Activated naive CD8-positive, alpha-beta T cell (primary cell): ENCODE measurements around the gene ZEB2.

Experiments used
- H3K27ac Mint-ChIP-seq: one replicate; pipeline ENCODE4 v1.8.0; 2021; ENCODE audit warnings: mixed read lengths
- H3K27me3 Mint-ChIP-seq: one replicate; pipeline ENCODE4 v1.8.0; 2021; ENCODE audit warnings: mixed read lengths
- H3K36me3 Mint-ChIP-seq: one replicate; pipeline ENCODE4 v1.8.0; 2021; ENCODE audit warnings: mixed read lengths
- H3K4me1 Mint-ChIP-seq: one replicate; pipeline ENCODE4 v1.8.0; 2021; ENCODE audit warnings: low read depth, mixed read lengths
- H3K4me3 Mint-ChIP-seq: one replicate; pipeline ENCODE4 v1.8.0; 2021; ENCODE audit warnings: mild to moderate bottlenecking, mixed read lengths
- H3K9me3 Mint-ChIP-seq: one replicate; pipeline ENCODE4 v1.8.0; 2021; ENCODE audit warnings: low read depth, mixed read lengths

ZEB2 gene

DNA sequence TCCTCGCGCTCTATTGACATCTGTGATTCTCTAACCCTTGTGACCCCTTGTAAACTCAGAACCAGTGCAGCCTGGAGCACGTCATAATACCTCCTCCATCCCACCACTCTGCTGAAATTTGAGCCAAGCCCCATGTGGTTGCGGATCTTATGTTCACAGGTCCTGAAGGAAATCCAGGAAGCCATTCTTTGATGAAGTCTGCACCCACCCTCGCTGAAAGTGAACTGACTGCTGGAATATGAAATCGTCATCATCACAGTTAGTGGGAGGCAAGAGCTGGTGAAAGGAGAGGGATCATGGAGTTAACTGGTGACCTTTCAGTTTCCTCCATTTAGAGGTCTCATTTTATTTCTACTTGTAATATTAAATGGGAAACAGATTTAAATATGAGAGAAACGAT, 21.6 kb downstream of the ZEB2 start:
- Mint-ChIP-seq H3K27me3 (no peaks in the 10 kb centered on the region), H3K9me3 (no peaks in the 10 kb centered on the region), H3K4me3 (no peak overlapping the region), H3K4me1 (peaks cover 1% of the 10 kb centered on the region), H3K36me3 (no peaks in the 10 kb centered on the region), H3K27ac (no peak overlapping the region)

DNA sequence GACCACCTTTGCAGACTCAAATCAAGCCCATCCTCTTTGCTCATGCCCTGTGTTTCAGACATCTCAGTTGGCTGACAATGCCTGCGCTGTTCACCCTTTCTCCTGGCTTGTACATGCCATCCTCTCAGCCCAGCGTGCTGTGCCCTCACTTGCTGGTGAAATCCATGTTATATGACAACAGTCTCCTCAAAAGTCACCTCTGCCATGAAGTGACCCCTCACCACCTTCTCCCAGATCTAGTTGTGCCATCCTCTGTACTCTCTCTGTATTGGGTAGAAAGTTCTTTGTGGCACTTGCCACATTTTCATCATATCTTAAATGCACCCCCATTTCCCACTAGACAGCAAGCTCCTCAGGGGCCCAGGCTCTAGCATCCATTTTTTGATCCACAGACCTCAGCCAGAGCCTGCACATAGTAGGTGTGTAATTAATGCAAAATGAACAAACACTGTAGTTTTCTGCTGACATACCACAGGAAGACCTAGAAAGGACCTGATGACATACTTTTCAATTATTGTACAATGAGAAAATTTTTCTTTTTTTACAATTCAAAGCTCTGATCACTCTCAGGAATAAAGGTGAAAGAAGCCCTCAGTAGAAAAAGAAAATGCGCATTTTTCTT, 22.8 kb downstream of the ZEB2 start:
- Mint-ChIP-seq H3K27me3 (no peaks in the 10 kb centered on the region), H3K9me3 (no peaks in the 10 kb centered on the region), H3K36me3 (no peaks in the 10 kb centered on the region), H3K27ac (no peak overlapping the region), H3K4me1 (peaks cover 1% of the 10 kb centered on the region), H3K4me3 (no peak overlapping the region)

GRCh38 chr2:144496092-144496976, 23.6 kb downstream of the ZEB2 start:
- peaks cover 1% of the 10 kb centered on the region for H3K4me1 Mint-ChIP-seq
- H3K27me3 Mint-ChIP-seq: no peaks in the 10 kb centered on the region
- H3K4me3 Mint-ChIP-seq: no peak overlapping the region
- H3K36me3 Mint-ChIP-seq: no peaks in the 10 kb centered on the region
- H3K27ac Mint-ChIP-seq: no peak overlapping the region
- H3K9me3 Mint-ChIP-seq: no peaks in the 10 kb centered on the region

GRCh38 chr2:144495227-144496091, 24.5 kb downstream of the ZEB2 start:
- Mint-ChIP-seq H3K27ac (no peak overlapping the region), H3K4me1 (no peaks in the 10 kb centered on the region), H3K4me3 (no peak overlapping the region), H3K36me3 (no peaks in the 10 kb centered on the region), H3K27me3 (no peaks in the 10 kb centered on the region), H3K9me3 (no peaks in the 10 kb centered on the region)

DNA sequence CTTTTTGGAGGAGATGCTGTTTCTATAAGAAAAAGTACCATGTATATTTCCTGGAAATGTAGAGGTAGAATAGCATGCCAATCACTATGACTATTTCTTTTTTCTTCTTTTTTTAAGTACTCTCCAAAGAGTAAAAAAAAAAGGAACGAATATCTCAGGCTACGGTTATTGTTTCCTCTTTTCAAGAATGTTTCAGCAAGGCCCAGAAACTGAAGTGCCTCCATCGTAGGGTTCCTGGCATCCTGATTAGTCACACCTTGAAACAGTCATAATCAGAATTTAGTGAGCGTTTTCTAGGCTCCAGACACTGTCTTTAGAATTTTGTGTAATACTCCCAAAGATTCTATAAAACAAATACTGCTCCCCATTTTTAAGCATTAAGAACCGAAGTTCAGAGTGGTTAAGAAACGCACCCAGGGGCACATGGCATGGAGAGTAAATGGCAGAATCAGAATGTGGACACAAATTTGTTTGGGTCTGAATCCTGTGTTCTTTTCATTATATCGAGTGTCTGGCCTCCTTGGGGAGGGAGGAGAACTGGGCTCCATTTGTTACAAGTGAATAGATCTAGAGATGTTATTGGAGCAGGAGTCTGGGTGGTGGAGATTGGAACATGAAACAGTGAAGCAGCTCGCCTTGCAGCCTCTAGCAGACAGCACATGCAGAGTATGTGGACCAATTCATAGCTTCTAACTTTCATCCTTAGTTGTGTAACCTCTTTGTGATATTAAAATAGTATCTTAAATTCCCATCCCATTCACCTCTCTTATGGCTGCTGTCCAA, 26.7 kb downstream of the ZEB2 start:
- no peak overlapping the region for H3K27ac Mint-ChIP-seq
- no peak overlapping the region for H3K4me3 Mint-ChIP-seq
- H3K36me3 Mint-ChIP-seq: no peaks in the 10 kb centered on the region
- H3K27me3 Mint-ChIP-seq: no peaks in the 10 kb centered on the region
- H3K4me1 Mint-ChIP-seq: peaks cover 5% of the 10 kb centered on the region
- H3K9me3 Mint-ChIP-seq: no peaks in the 10 kb centered on the region

- Mint-ChIP-seq H3K9me3 (no peaks in the 10 kb centered on the region), H3K27me3 (no peaks in the 10 kb centered on the region), H3K27ac (no peak overlapping the region), H3K36me3 (no peaks in the 10 kb centered on the region), H3K4me3 (no peak overlapping the region), H3K4me1 (peaks cover 5% of the 10 kb centered on the region)
These were observed 29.1 kb downstream of the ZEB2 start for GRCh38 chr2:144490857-144491256.

DNA sequence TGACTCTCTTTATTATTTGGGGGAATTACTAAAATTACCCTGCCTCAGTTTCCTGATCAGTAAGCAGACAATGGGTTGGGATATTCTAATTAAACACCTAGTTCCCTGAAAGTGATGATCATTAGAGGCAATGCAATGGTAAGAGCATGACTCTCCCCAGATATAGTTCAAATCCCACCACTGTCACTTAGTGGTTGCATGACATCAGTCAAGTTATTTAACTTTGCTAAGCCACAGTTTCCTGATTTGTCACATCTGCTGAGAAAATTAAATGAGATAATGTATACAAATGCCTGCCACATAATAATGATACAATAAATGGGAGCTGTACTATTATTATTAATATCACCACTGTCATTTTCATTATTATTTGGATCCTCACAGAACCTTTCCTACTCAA, 29.9 kb downstream of the ZEB2 start:
- H3K4me3 Mint-ChIP-seq: no peak overlapping the region
- H3K4me1 Mint-ChIP-seq: peaks cover 5% of the 10 kb centered on the region
- no peaks in the 10 kb centered on the region for H3K9me3 Mint-ChIP-seq
- H3K27me3 Mint-ChIP-seq: no peaks in the 10 kb centered on the region
- no peaks in the 10 kb centered on the region for H3K36me3 Mint-ChIP-seq
- H3K27ac Mint-ChIP-seq: no peak overlapping the region

GRCh38 chr2:144489315-144489916, 30.5 kb downstream of the ZEB2 start:
- Mint-ChIP-seq H3K27ac (no peak overlapping the region), H3K36me3 (no peaks in the 10 kb centered on the region), H3K9me3 (no peaks in the 10 kb centered on the region), H3K27me3 (no peaks in the 10 kb centered on the region), H3K4me1 (peaks cover 5% of the 10 kb centered on the region), H3K4me3 (no peak overlapping the region)

DNA sequence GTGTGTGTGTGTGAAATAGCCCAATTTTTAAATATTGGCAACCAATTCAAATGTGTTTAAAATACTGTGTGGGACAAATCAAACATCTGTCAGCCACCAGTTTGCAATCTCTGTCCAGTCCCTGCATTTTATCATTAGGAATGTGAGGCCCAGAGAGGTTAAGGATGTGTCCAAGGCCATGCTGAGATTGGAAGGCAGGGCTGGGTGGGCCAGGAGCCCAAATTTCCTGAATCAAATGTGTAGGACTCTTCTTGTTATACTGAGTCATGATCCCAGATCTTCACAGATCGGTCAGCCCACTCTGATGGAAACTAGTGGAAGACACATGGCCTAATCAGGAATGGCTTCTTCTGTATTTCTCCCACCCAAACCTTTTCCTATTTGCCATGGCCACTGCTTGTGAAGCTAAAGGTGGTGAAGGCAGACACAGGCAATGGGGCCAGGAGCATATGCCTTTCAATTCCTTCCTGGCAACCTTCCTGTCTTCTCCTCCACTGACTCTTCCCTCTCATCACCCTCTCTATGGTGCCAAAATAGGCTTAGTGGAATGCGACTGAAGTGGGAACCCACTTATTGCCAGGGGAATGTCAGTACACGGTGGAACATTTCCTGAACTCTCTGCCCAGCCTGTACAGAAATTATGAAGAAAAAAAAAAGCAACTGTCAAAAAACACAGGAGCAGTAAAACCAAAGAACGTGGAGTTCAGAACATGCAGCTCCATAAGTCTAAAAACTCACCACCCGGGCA, 35.5 kb downstream of the ZEB2 start:
- Mint-ChIP-seq H3K27me3 (no peaks in the 10 kb centered on the region), H3K4me3 (no peak overlapping the region), H3K36me3 (no peaks in the 10 kb centered on the region), H3K9me3 (no peaks in the 10 kb centered on the region), H3K4me1 (no peaks in the 10 kb centered on the region), H3K27ac (no peak overlapping the region)

DNA sequence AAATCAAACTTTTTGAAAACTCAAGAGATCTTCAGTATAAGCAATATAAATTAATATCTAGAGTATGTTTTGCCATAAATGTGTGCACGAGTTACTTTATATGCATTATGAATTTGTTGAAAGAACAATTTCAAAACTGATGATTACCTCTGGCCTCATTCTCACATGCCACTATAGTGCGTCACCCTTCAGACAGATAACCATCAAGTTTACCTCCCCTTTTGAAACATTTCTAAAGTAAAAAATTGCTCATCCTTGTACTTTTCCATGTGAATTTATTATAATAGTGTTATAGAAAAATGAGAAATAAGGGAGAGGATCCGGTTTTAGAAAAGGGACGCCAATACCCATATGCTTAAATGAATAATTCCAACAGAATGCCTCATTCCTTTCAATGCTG, 38.3 kb downstream of the ZEB2 start:
- H3K36me3 Mint-ChIP-seq: no peaks in the 10 kb centered on the region
- no peak overlapping the region for H3K4me3 Mint-ChIP-seq
- no peaks in the 10 kb centered on the region for H3K27me3 Mint-ChIP-seq
- H3K9me3 Mint-ChIP-seq: no peaks in the 10 kb centered on the region
- no peaks in the 10 kb centered on the region for H3K4me1 Mint-ChIP-seq
- no peak overlapping the region for H3K27ac Mint-ChIP-seq

DNA sequence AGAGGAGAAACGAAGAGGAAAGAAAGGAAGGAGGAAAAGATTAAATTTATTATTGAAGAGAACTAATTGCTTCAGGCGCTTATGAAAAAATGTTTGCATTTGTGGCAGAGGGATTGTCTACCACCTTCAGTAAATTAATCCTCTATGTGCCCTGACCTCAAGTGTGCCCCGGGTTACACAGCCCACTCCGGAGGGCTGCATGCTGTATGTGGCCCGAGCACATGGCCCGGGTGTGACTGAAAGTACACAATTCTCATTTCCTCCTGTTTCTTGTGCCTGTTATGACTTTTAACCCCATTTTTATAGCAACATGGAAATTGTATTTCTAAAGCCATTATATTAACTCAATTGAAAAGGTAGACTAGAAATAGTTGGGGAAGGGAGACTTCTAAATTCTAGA, 38.8 kb downstream of the ZEB2 start:
- no peak overlapping the region for H3K27ac Mint-ChIP-seq
- H3K36me3 Mint-ChIP-seq: no peaks in the 10 kb centered on the region
- H3K27me3 Mint-ChIP-seq: no peaks in the 10 kb centered on the region
- no peaks in the 10 kb centered on the region for H3K9me3 Mint-ChIP-seq
- H3K4me3 Mint-ChIP-seq: no peak overlapping the region
- H3K4me1 Mint-ChIP-seq: no peaks in the 10 kb centered on the region

DNA sequence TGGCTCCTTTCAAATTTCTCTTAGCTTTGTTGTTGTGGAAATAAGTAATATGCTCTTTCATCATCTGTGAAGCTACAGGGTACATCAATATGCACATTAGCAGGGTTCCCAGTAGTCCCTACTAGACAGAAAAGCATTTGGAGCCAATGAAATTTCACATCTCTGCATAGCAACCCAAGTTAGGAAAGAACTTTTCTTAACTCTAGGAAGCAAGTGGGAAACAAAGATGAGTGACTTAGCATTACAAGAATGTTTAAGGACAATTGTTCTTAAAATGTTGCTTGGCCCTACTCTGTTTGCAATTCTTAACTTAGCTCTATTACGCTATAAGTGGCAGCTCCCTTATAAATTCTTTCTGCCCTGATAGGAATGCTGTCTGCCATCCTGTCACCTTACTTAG, 39.6 kb downstream of the ZEB2 start:
- Mint-ChIP-seq H3K27ac (no peak overlapping the region), H3K9me3 (no peaks in the 10 kb centered on the region), H3K4me1 (no peaks in the 10 kb centered on the region), H3K36me3 (no peaks in the 10 kb centered on the region), H3K27me3 (no peaks in the 10 kb centered on the region), H3K4me3 (no peak overlapping the region)

GRCh38 chr2:144479659-144480058, 40.3 kb downstream of the ZEB2 start:
- no peaks in the 10 kb centered on the region for H3K4me1 Mint-ChIP-seq
- no peaks in the 10 kb centered on the region for H3K27me3 Mint-ChIP-seq
- no peaks in the 10 kb centered on the region for H3K9me3 Mint-ChIP-seq
- no peaks in the 10 kb centered on the region for H3K36me3 Mint-ChIP-seq
- H3K4me3 Mint-ChIP-seq: no peak overlapping the region
- no peak overlapping the region for H3K27ac Mint-ChIP-seq

DNA sequence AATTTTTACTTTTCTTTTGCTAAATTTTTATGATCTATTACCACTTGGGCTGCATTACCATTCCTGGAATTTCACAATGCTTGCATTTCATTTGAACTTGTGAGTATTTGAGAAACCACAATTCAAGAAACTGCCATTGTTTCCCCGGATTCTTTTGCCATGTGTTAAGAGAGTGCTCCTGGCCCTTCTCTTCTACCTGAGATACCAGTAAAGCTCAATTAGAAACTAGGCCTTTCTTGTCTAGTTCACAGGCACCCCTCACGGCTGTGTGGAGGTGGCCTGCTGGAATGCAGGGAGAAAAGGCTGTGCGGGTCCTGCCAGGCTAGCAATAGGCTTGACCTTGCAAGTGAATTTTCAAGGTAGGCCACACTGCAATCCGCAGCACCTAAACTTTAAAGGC, 40.8 kb downstream of the ZEB2 start:
- H3K27me3 Mint-ChIP-seq: no peaks in the 10 kb centered on the region
- no peaks in the 10 kb centered on the region for H3K9me3 Mint-ChIP-seq
- H3K4me3 Mint-ChIP-seq: no peak overlapping the region
- no peak overlapping the region for H3K27ac Mint-ChIP-seq
- H3K4me1 Mint-ChIP-seq: no peaks in the 10 kb centered on the region
- H3K36me3 Mint-ChIP-seq: no peaks in the 10 kb centered on the region
